Skeletal muscle cell (primary cell): ENCODE data around the gene BCAR1.
"Not testable (repeated sequence)": the region's sequence is repeated elsewhere in the genome, so short reads cannot be mapped to it uniquely, and the experiment has no call there.

Experiments
- DNase-seq: peaks from one replicate; pipeline ENCODE4 v3.0.0-alpha.2; 2010; ENCODE audit warnings: low read depth
- H3K4me3 ChIP-seq: 2 replicates; pipeline ENCODE4 v1.5.1; 2011; ENCODE audit warnings: low read depth, mild to moderate bottlenecking, control low read depth, low read length, moderate library complexity

BCAR1 gene

GRCh38 chr16:75273054-75273925 is 21.9 kb upstream of the BCAR1 start:
- H3K4me3 ChIP-seq: no peak overlapping the region
- DNase-seq: no peak

GRCh38 chr16:75272629-75273028 is 21.2 kb upstream of the BCAR1 start:
- not testable (repeated sequence) for DNase-seq, H3K4me3 ChIP-seq

GRCh38 chr16:75272097-75272551 is 20.7 kb upstream of the BCAR1 start:
- no peak overlapping the region for H3K4me3 ChIP-seq
- DNase-seq: no peak

- H3K4me3 ChIP-seq: no peak overlapping the region
- DNase-seq: no peak
Observed at GRCh38 chr16:75271441-75272096, 20.1 kb upstream of the BCAR1 start.

GRCh38 chr16:75269358-75269757 is 17.9 kb upstream of the BCAR1 start:
- not testable (repeated sequence) for DNase-seq, H3K4me3 ChIP-seq

- DNase-seq: no peak
- no peak overlapping the region for H3K4me3 ChIP-seq
Observed at GRCh38 chr16:75267631-75268264, 16.3 kb upstream of the BCAR1 start.

- DNase-seq: no peak
- no peak overlapping the region for H3K4me3 ChIP-seq
Observed at GRCh38 chr16:75266738-75267630, 15.6 kb upstream of the BCAR1 start.

- peak overlapping the region; percentile 98 for H3K4me3 ChIP-seq
- no peak for DNase-seq
Observed at GRCh38 chr16:75265911-75266701, 14.7 kb upstream of the BCAR1 start.

- no peak for DNase-seq
Observed at GRCh38 chr16:75264999-75265910, 13.8 kb upstream of the BCAR1 start.

GRCh38 chr16:75264457-75264998 is 13.1 kb upstream of the BCAR1 start:
- H3K4me3 ChIP-seq: peak overlapping the region; percentile 98

More at GRCh38 chr16:75264999-75265910, 13.8 kb upstream of the BCAR1 start:
- H3K4me3 ChIP-seq: peak overlapping the region; percentile 98

GRCh38 chr16:75263963-75264445 is 12.6 kb upstream of the BCAR1 start:
- H3K4me3 ChIP-seq: peak overlapping the region; percentile 98
- no peak for DNase-seq

More at GRCh38 chr16:75264457-75264998, 13.1 kb upstream of the BCAR1 start:
- no peak for DNase-seq

- DNase-seq: no peak
- H3K4me3 ChIP-seq: peak overlapping the region; percentile 98
Observed at GRCh38 chr16:75263291-75263962, 12.0 kb upstream of the BCAR1 start.

- no peak for DNase-seq
- H3K4me3 ChIP-seq: no peak overlapping the region
Observed at GRCh38 chr16:75262800-75263127, 11.3 kb upstream of the BCAR1 start.

- no peak for DNase-seq
- no peak overlapping the region for H3K4me3 ChIP-seq
Observed at GRCh38 chr16:75262104-75262799, 10.8 kb upstream of the BCAR1 start.

- DNase-seq: no peak
- H3K4me3 ChIP-seq: no peak overlapping the region
Observed at GRCh38 chr16:75261590-75262078, 10.2 kb upstream of the BCAR1 start.
